HG03135 (cell line): Measurements from ENCODE around the gene EVI5L.

Experiments
- ATAC-seq: cut with Tn5 transposase; IDR thresholded peaks from one replicate; pipeline ENCODE4 v1.9.1; 2021; ENCODE audit warnings: mild to moderate bottlenecking, moderate library complexity; ENCODE audit not compliant: unreplicated experiment

The EVI5L gene

DNA sequence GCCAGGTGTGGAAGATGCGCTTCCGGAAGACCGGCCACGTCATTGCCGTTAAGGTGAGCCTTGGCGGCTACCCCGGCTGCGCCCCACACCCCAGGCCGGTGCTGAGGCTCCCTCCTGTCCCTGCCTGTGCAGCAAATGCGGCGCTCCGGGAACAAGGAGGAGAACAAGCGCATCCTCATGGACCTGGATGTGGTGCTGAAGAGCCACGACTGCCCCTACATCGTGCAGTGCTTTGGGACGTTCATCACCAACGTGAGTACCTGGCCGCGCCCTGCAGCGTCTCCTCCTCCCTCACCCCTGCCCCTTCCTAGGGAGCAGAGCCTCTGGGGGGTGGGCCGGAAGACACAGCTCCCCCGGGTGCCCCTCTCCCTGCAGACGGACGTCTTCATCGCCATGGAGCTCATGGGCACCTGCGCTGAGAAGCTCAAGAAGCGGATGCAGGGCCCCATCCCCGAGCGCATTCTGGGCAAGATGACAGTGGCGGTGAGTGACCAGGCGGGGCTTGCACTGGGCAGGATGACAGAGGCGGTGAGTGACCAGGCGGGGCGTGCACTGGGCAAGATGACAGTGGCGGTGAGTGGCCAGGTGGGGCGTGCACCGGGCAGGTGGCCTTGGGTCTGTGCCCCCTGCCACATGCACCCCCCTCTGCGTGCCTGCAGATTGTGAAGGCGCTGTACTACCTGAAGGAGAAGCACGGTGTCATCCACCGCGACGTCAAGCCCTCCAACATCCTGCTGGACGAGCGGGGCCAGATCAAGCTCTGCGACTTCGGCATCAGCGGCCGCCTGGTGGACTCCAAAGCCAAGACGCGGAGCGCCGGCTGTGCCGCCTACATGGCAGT is 80.5 kb downstream of the EVI5L start:
- ATAC-seq, result no peak

DNA sequence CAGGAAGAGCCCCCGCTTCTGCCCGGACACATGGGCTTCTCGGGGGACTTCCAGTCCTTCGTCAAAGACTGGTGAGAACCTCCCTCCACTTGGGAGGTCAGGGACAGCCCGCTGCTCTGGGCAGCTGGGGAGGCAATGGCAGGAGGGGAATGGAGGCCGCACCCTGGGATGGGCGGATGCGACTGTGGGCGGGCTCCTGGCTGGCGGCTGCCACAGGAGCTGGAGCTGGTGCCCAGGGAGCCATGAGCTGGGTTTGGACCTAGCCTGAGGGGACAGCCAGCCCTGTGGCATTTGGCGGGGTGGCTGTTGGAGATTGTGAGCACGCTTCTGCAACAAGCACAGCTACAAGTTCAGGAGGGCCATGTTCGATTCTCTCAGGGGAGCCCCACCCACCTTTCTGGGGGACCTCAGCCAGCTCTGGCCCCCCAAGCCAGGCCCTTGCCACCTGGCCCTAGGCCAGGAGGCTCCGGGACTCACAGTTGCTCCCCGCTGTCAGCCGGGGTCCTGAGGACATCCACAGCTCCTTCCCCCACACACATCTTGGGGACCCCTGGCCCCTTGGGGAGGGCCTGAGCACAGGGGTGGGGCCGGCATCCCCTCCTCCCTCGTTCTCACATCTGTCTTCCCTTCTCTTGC is 81.6 kb downstream of the EVI5L start:
- ATAC-seq, result no peak

DNA sequence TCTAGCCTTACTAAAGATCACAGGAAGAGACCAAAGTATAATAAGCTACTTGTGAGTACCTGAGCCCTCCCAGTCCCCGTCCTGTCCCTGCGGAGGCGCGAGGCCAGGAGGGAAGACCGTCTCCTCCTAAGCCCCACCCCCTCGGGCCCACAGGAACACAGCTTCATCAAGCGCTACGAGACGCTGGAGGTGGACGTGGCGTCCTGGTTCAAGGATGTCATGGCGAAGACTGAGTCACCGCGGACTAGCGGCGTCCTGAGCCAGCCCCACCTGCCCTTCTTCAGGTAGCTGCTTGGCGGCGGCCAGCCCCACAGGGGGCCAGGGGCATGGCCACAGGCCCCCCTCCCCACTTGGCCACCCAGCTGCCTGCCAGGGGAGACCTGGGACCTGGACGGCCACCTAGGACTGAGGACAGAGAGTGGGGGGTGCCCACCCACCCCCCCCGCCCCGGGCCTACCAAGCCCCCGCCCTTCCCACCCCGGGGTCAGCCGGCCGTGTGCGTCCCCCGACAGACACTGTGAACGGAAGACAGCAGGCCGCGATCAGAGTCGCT is 82.2 kb downstream of the EVI5L start:
- ATAC-seq, result no peak

DNA sequence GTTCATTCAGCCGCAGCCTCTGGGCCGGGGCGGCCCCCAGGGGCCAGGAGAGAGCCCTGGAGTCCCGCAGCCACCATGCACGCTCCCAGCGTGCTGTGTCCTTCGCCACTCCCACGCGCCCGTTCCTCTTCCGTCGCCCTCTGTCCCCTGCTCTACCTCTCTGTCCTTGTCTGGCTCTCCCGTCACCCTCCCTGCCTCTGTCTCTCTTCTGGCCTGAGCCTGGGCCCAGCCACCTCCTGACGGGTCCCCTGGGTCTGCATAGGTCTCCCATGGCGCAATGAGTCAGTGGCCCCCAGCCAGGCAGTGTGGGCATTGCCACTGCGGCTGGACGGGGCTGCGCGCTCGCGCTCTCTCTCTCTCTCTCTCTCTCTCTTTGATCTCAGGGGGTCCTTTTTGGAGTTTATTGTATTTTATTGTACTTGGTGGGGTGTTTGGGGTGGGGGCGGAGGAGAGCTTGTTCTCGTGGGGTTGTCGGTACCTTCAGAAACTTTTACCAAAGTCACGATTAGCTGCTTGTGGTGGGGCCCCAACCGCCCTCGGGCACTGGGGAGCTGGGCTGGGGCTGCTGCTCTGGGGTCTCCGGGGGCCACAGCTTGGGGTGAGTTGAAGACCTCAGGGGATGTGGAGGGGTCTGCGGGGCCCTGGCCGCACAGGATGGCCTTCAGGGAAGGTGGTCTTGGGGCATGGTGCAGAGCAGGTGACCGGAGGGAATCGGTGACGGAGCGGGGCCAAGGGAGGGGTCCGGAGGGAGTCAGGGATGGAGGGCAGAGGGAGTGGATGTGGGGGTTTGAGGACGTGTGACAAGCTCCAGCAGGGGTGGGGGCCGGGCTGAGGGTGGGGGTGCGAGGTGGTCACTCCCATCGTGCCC is 82.9 kb downstream of the EVI5L start:
- no peak for ATAC-seq

DNA sequence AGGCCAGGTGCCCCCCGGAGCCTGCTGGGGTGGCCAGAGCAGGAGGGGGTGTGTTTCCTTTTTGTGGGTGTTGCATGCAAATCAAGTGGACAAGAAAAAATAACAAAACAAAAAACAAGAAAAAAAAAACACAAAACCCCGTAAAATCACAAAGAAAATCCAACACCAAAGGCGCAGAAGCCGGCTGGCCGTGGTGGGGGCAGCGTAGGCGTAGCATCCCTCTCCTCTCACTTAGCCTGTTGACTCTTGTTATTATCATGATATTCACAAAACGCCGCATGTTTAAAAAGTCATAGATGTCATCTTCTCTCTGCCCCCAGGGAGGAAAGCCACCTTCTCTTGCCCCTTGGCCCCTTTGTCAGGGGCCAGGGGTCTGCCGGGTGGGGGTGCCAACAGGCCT is 83.6 kb downstream of the EVI5L start:
- ATAC-seq, result no peak

DNA sequence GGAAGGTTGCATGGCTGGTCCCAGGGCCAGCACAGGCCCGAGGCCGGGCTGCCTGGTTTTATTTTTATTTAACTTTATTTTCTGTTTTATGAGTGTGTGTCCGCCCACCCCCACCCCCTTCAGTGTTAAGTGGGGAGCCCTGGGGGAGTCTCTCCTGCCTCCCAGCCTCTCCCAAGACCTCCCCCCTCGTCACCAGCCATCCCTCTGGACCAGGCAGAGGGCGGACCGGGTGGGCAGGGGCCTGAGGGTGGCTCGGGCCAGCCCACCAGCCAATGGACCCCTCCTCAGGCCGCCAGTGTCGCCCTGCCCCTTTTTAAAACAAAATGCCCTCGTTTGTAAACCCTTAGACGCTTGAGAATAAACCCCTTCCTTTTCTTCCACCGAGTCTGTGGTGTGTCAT is 84.1 kb downstream of the EVI5L start:
- no peak for ATAC-seq
